Heart right ventricle (tissue), 16 donors: ENCODE data around the gene ADAM12. TPM values are rescaled to one million over a fixed set of nuclear protein-coding genes. Genes with fewer than 3 reads are reported as not detected.

Experiments used
- ATAC-seq, 8 donors: fragments of 200-7000 bp; cut with Tn5 transposase; one replicate each; pipeline ENCODE4 v1.9.1; 2020; ENCODE audit warnings: mild to moderate bottlenecking in 8 of 8, moderate library complexity in 8 of 8, moderate number of reproducible peaks in 1 of 8
- DNase-seq, 2 donors: peaks; one replicate each; pipeline ENCODE4 v3.0.0-alpha.2; 2020
- H3K27ac ChIP-seq, 10 donors: fragments of 200-600 bp; sonication (generic) in 2 of 10; one replicate each; pipeline versions ENCODE4 v1.5.0 to v1.8.0; 2020 to 2022; ENCODE audit warnings: mild to moderate bottlenecking in 3 of 10
- H3K27me3 ChIP-seq, 7 donors: fragments of 200-600 bp; one replicate each; pipeline ENCODE4 v1.8.0; 2021 to 2022; ENCODE audit warnings: mild to moderate bottlenecking in 2 of 7
- H3K36me3 ChIP-seq, 9 donors: fragments of 200-600 bp; sonication (generic) in 1 of 9; one replicate each; pipeline versions ENCODE4 v1.5.0 to v1.8.0; 2020 to 2022; ENCODE audit warnings: mild to moderate bottlenecking in 2 of 9
- H3K4me1 ChIP-seq, 9 donors: fragments of 200-600 bp; sonication (generic) in 1 of 9; one replicate each; pipeline versions ENCODE4 v1.5.0 to v1.8.0; 2020 to 2022; ENCODE audit warnings: mild to moderate bottlenecking in 4 of 9
- H3K4me3 ChIP-seq, 10 donors: fragments of 200-600 bp; sonication (generic) in 2 of 10; one replicate each; pipeline versions ENCODE4 v1.5.0 to v1.8.0; 2020 to 2022; ENCODE audit warnings: mild to moderate bottlenecking in 7 of 10, moderate library complexity in 2 of 10
- H3K9me3 ChIP-seq, 11 donors: fragments of 200-600 bp in 10 of 11; sonication (generic) in 2 of 11; one replicate each; pipeline versions ENCODE4 v1.5.0 to v1.8.0; 2013 to 2022; ENCODE audit warnings: mild to moderate bottlenecking in 2 of 11, control low read depth in 1 of 11, moderate library complexity in 1 of 11
- WGBS, 2 donors: extraction: QIAGEN DNeasy Blood & Tissue Kit; methylation state at CpG; one replicate each; pipeline ENCODE4 v1.1.7; 2013; ENCODE audit warnings: inconsistent platforms in 1 of 2; 5-methylcytosine and 5-hydroxymethylcytosine counted together
- intact Hi-C, 10 donors: fragments of 100-400 bp; cut with DNase I; formaldehyde crosslinking; loops; one replicate each; pipeline versions ENCODE4 v1.11.1 to v1.14.2; 2022
- polyA plus RNA-seq, 2 donors: library from polyadenylated mRNA; stranded (reverse); fragments of 200-250 nt; gene quantifications; one replicate each; pipeline ENCODE4 v1.2.3, GENCODE V29; 2013
- total RNA-seq, 10 donors: library from RNA; stranded (reverse); fragmentation: NEBNext Ultra II Directional in 3 of 10; extraction: Animal tissue kit (Norgen Biotek cat#: 25700) in 3 of 10; gene quantifications; one replicate each; pipeline versions ENCODE4 v1.2.1 to v1.2.4, GENCODE V29; 2021 to 2023
- TF ChIP-seq, protein P1 (sequence below), 9 donors: fragments of 200-600 bp; sonication (generic) in 2 of 9; IDR thresholded peaks; one replicate each; pipeline versions ENCODE4 v1.5.0 to v1.8.0; 2021 to 2022; ENCODE audit warnings: antibody characterized with exemption in 9 of 9, mild to moderate bottlenecking in 5 of 9, moderate library complexity in 1 of 9
- donor health status: Arrhythmogenic right ventricular cardiomyopathy.
- donor health status: ischemic (EF 13 %, LVEDD 7.1; RV severe dilation, severe dysfunction).
- donor health status: healthy with polysubstance abuse.
- donor health status: DM: no; HTN: yes; CAD: no.
- donor health status: DM: no; HTN: no; CAD: no.
- donor health status: ischemic (EF 25% LVEDD 6.9; RV normal size, moderate dysfunction).
- donor health status: ischemic (EF 25% LVEDD 5.7; RV mildly dilated, moderate dysfunction).
- donor health status: healthy.
- donor health status: DM: yes; HTN: yes; CAD: no.
- donor health status: Ischemic cardiomyopathy.
- donor health status: ischemic (EF 35%, LVEDD 5.7; RV mildly dilated, moderate dysfunction).
- donor health status: nonischemic (EF 11% LVEDD 7.7; RV severe dilation, severe dysfunction).
- donor health status: DM: yes; HTN: yes; CAD: no.
- donor health status: PGD.
- donor health status: ischemic (EF 29% LVEDD 5.4; RV normal size, mild dysfunction).
- donor health status: nonischemic (EF 23%, LVEDD 6.1; RV moderate dilation, normal function).

The ADAM12 gene
- total and polyA plus RNA-seq, 12 donors = 0.07 to 6.9 (median 0.47) TPM

GRCh38 chr10:126064512-126064911, 323.8 kb downstream of the ADAM12 start:
- ATAC-seq = no peak
- DNase-seq = no peak
- TF ChIP-seq, protein P1, sequence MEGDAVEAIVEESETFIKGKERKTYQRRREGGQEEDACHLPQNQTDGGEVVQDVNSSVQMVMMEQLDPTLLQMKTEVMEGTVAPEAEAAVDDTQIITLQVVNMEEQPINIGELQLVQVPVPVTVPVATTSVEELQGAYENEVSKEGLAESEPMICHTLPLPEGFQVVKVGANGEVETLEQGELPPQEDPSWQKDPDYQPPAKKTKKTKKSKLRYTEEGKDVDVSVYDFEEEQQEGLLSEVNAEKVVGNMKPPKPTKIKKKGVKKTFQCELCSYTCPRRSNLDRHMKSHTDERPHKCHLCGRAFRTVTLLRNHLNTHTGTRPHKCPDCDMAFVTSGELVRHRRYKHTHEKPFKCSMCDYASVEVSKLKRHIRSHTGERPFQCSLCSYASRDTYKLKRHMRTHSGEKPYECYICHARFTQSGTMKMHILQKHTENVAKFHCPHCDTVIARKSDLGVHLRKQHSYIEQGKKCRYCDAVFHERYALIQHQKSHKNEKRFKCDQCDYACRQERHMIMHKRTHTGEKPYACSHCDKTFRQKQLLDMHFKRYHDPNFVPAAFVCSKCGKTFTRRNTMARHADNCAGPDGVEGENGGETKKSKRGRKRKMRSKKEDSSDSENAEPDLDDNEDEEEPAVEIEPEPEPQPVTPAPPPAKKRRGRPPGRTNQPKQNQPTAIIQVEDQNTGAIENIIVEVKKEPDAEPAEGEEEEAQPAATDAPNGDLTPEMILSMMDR (IDR thresholded peaks at IDR 0.05) = no peak
- Histone ChIP-seq H3K9me3 (peaks cover 0 to 12% (median 0%) of the 10 kb centered on the region in 11 donors), H3K27me3 (peaks cover 0 to 7% (median 0%) of the 10 kb centered on the region in 7 donors), H3K27ac (no peak overlapping the region), H3K4me3 (no peak overlapping the region), H3K36me3 (no peaks in the 10 kb centered on the region), H3K4me1 (peaks cover 0 to 41% (median 17%) of the 10 kb centered on the region in 9 donors)
- intact Hi-C loops = no loop called here
- 93 to 95% methylated on average over 16 of the region's 16 CpGs for WGBS, 2 donors

DNA sequence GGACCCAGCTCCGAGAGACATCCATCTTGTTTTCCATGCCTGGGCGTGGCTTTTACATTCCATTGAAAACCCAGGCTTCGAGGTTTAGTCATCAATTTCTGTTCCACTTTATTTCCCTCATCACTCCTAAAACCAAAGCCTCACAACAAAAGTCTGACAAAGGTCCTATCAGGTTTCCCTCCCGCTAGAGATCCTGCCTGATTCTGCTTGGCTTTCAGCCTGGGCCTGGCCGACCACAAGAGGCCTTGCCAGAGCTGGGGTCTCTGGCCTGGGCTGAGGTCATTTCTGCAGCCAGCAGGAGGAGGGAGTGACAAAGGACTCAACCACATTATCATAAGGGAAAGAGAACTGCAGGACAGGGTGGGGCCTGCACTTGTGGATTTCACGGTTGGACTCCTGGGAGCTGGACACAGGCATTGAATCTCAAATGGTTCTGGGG, 324.9 kb downstream of the ADAM12 start:
- H3K27me3 ChIP-seq = peaks cover 0 to 3% (median under 1%) of the 10 kb centered on the region in 7 donors
- no peak for DNase-seq
- ATAC-seq = no peak
- TF ChIP-seq, protein P1 (IDR thresholded peaks at IDR 0.05) = no peak
- intact Hi-C loops = no loop called here
- no peak overlapping the region for H3K4me3 ChIP-seq
- peak overlapping the region in 6 of 10 donors; percentile 35 to 86 (median 66) for H3K27ac ChIP-seq
- H3K36me3 ChIP-seq = no peaks in the 10 kb centered on the region
- H3K9me3 ChIP-seq = peaks cover 0 to 12% (median 0%) of the 10 kb centered on the region in 11 donors
- H3K4me1 ChIP-seq = peaks cover 0 to 46% (median 20%) of the 10 kb centered on the region in 9 donors
- 74 to 79% methylated on average over 6 of the region's 6 CpGs for WGBS, 2 donors

DNA sequence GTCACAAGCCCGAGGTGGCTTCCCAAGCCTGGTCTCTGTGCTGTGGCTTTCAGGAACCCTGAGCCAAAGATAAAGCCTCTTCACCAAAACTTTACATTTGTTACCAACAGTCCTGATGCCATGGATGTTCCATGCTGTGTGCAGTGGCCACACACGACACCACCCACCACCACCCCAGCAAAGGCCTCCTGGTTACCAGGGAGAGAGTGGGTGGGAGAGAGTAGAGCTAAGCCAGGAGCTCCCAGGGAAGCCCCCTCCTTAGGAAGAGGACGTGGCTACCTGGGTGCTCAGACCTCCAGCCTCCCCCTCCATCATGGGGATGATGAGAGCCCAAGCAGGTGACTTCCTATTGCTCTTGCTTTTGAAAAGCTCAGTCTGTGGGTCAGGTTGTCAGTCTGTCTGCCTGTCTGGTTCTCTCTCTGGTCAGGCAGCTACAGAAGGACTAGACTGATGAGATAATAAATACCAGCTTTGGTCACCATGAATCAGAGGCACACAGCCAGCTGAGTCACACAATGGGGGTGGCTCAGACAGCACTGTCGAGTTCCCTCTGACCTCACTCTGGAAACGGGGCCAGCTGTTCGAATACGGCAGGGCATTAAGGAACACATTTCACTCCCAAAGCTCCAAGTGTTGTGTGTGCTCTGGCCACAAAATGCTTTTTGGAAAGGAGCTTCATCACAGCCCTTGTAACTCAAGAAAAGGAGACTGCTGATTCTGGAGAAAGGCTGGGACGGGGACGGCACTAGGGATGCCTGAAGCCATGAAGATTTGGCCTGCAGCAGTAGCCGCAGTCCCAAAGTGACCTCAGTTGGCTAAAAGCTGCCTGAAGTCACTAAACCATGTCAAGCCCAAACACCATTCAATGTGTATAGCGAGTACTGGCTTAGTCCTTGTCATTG, 325.9 kb downstream of the ADAM12 start:
- Histone ChIP-seq H3K27ac (peak overlapping the region in 8 of 10 donors; percentile 45 to 86 (median 62)), H3K9me3 (peaks cover 0 to 12% (median 0%) of the 10 kb centered on the region in 11 donors), H3K4me3 (no peak overlapping the region), H3K4me1 (peaks cover 0 to 46% (median 20%) of the 10 kb centered on the region in 9 donors), H3K36me3 (no peaks in the 10 kb centered on the region), H3K27me3 (peaks cover 0 to 13% (median 5%) of the 10 kb centered on the region in 7 donors)
- intact Hi-C loops = no loop called here
- TF ChIP-seq, protein P1 (IDR thresholded peaks at IDR 0.05) = no peak
- WGBS, 2 donors = 59 to 66% methylated on average over 11 of the region's 11 CpGs
- DNase-seq = peak; percentile 77 to 88
- peak; percentile 73 to 88 (median 82) for ATAC-seq

GRCh38 chr10:126061526-126061925, 326.8 kb downstream of the ADAM12 start:
- Histone ChIP-seq H3K27me3 (peaks cover 0 to 14% (median 5%) of the 10 kb centered on the region in 7 donors), H3K27ac (peak overlapping the region in 6 of 10 donors; percentile 54 to 84 (median 70)), H3K9me3 (peaks cover 0 to 12% (median 0%) of the 10 kb centered on the region in 11 donors), H3K36me3 (no peaks in the 10 kb centered on the region), H3K4me3 (no peak overlapping the region), H3K4me1 (peaks cover 0 to 46% (median 20%) of the 10 kb centered on the region in 9 donors)
- DNase-seq (no peak), ATAC-seq (no peak)
- 55 to 82% methylated on average over 3 of the region's 3 CpGs for WGBS, 2 donors
- TF ChIP-seq, protein P1 (IDR thresholded peaks at IDR 0.05) = no peak
- intact Hi-C loops = no loop called here
